Astrocyte of the hippocampus (primary cell): ENCODE results near the gene GARS1.

Experiments
- DNase-seq: peaks from one replicate; pipeline ENCODE4 v3.0.0; 2011; ENCODE audit warnings: low read depth, low spot score

The GARS1 gene

DNA sequence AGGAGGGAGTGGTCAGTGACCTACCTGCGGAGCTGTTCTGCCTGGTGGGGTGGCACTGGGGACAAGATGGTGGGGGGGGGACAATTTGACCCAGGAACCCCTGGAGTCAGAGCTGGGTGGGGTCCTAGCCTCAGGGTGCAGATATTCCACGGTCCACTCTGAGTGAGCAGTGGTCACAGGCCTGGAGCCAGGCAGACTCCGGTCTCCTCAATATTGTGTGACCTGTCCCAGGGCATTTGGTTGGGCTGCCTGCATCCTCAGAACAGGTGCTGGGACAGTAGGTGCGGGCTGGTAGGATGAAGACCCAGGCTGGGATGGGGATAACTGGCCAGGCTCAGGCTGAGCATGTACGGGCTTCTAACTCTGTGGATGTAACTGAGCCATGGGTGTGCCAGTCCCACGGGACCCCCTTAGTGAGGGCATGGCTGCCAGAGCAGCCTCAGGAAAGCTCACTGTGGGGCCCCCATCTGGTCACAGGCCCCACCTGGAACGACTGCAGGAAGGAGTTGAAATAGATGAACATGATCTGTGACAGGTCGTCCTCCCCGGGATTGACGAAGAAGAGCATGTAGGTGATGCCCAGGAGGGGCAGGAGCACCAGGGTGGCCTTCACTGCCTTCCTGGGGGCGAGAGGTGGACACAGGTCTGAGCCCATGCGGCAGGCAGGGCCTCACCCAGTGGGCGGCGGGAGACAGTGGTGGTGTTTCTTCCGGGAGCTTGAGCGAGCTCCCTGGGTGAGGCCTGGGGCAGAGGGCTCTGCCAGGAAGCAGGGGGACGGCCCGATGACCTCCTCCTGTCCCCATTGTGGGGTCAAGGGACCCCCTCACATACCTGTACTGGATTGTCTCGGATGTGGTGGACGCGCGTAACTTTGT, 60.7 kb downstream of the GARS1 start:
- no peak for DNase-seq

GRCh38 chr7:30656006-30656957, 61.6 kb downstream of the GARS1 start:
- no peak for DNase-seq

- no peak for DNase-seq
Observed at GRCh38 chr7:30657131-30657530, 62.5 kb downstream of the GARS1 start.

GRCh38 chr7:30658479-30659074, 63.9 kb downstream of the GARS1 start:
- no peak for DNase-seq

DNA sequence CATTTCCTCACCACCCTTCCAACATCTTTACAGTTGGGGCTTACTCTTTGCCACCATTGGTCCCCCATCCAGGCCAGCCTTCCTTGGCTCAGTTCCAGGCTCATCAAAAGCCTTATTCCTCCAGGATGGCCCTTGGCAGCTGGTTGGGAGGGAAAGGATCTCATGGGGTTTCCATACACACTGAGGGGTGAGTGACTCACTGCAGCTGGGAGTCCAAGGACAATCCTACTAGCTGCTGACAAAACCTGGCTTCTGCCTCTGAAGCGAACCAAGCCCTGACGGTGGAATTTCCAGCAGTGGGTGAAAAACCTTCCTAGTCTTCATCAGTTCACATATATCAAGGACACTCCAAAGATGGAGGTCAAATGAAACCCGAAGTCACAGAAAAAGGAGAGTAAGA, 64.6 kb downstream of the GARS1 start:
- peak; percentile 15 for DNase-seq

DNA sequence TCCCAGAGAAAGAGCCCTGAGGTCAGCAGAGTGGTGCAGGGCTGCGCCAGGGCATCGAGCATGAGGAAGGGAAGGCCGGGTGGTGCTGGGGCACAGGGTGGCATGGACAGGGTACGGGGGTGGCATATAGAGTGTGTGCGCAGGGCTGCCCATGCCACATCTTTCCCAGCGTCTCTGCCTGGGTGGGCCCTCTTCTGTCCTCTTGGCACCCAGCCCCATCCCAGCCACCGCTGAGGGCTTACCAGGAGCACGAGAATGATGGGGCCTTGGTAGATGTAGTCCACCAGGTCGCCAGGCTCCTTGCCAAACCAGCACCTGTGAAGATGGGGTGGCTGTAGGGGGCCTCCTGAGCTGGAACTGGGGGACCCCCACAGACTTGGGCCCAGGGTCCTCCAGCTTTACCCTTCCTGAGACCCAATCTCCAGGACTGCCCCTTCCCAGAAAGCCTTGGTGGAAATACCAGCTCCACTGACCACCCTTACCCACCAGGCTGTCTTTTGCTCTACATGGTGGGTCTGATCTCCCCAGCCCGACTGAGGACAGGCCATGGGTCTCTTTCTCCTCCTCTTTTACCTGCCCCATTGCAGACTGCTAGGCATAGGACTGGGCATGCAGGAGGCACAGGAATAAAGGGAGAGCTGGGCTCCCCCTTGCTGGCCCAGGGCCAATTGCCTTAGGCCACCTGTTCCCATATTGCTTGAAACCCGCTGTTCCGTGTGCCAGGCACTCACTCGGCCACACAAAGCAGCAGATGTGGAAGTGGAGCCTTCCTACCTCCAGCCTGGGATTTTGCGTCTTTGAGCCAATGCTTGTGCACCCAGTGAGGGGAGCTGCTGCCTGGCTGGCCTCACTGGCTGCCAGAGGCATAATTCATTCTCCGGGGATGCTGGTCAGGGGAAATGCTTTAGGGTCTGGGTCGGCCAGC, 65.9 kb downstream of the GARS1 start:
- no peak for DNase-seq

- no peak for DNase-seq
Observed at GRCh38 chr7:30661926-30662325, 67.2 kb downstream of the GARS1 start.

GRCh38 chr7:30662431-30662939, 67.8 kb downstream of the GARS1 start:
- DNase-seq = no peak

- DNase-seq = no peak
Observed at GRCh38 chr7:30663414-30663813, 68.7 kb downstream of the GARS1 start.

DNA sequence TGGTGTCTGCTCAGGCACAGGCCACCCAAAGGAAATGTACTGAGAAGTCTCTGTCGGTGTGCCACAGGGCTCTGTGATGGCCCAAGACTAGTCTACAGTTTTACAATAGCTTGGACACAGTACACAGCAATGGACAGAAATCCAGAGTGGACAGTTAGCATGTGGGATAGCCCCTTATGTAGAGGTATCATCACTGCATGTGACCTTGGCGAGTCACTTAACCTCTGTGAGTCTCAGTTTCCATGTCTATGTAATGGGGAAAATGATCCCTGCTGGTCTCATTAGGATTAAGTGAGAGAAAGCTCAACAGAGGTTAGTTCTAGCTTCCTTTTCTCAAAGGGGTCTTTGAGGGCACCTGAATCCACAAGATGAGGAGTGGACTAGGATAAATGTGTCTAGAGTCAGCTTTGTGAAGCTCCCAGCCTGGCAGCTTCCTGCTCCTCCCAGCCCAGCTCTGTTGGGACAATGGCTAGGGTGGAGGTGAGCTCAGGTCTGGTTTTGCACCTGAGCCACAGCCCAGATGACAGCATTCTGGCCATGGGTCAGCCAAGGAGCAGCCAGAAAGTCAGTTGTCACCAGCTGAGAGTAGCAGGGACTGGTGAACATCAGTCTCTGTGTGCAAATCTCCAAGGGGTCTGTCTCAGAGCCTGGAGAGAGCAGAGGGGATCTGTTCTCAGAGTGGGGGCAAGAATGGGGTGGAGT, 69.7 kb downstream of the GARS1 start:
- no peak for DNase-seq

GRCh38 chr7:30665043-30665442, 70.4 kb downstream of the GARS1 start:
- no peak for DNase-seq

DNA sequence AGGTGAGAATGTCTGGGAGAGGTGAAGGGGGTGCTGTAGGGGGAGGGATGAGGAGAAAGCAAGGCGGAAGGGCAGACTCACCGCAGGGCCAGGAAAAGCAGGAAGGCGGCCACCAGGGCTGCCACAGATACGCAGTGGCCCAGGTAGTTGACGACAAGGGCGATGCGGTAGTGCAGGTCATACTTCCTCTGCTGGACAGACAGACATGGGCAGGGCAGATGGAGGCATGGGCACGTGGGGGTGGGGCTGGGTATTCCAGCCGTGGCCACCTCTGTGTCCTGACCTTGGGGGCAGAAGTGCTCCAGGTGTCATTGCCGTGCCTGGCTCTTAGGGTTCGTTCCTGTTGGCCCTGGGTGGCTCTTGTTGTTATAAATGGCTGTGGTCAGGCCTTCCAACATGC, 70.8 kb downstream of the GARS1 start:
- no peak for DNase-seq

DNA sequence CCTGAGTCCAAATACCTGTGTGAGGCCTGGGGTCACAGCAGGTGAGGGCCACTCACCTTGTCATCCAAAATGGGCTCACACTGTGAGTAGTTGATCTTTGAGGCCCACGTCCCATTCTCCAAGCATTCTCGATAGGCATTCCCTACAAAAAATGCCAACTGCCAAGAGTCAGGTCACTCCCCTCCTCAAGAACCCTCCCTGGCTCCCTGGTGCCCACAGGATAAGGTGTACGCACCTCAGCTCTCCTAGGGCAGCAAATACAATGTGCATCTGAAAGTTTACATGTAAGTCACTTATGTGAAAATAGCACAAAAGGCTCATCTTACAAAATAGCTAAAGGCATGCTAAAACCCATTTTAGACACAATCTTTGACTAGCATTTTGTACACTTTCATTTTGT, 72.5 kb downstream of the GARS1 start:
- no peak for DNase-seq

GRCh38 chr7:30668102-30668501, 73.4 kb downstream of the GARS1 start:
- no peak for DNase-seq

DNA sequence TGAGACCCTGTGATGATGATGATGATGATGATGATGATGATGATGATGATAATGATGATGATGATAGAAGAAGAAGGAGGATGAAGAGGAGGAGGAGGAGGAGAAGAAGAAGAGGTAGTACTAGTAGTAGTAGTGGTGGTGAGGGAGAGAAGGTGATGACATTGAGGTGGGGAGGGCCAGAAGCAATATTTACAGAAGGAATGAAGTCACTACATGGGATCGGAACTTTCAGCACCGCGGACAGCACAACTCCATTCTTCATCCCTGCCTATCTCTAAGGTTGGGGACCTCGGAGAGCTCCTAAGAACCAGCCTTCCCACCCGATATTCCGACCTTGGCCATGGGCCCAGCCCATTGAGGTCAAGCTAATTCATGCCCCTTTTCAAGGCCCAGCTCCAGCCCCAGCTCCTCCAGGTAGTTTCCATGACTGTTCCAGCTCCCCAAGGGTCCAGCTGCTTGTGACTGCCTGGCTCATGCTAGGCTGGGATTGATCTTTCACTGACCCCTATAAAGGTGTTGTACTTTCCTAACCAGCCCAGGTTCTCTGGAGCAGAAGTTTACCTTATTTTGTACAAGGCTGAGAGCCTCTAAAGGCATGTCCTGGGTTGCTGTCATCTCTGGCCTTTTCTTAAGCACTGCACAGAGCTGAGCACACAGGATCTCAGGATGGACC, 77.3 kb downstream of the GARS1 start:
- DNase-seq = peak; percentile 88

- DNase-seq = no peak
Observed at GRCh38 chr7:30674420-30674819, 79.7 kb downstream of the GARS1 start.

DNA sequence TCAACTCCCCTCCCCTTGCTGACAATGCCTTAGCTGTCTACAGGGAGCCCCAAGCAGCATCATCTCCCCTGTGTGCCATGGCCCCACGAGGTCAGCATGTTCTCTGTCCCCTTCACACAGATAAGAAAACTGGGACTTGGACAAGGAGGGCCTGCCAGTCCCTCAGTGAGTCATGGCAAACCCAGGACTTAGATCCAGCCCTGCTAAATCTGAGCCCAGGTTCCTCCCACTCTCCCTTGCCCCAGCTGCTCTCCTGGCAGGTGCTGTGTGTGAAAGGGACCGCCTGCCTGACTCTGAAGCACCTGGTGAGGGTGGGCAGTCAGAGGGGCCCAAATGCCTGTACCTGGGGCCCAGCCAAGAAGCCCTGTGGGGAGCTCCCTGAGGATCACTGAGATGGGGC, 80.2 kb downstream of the GARS1 start:
- DNase-seq = no peak

DNA sequence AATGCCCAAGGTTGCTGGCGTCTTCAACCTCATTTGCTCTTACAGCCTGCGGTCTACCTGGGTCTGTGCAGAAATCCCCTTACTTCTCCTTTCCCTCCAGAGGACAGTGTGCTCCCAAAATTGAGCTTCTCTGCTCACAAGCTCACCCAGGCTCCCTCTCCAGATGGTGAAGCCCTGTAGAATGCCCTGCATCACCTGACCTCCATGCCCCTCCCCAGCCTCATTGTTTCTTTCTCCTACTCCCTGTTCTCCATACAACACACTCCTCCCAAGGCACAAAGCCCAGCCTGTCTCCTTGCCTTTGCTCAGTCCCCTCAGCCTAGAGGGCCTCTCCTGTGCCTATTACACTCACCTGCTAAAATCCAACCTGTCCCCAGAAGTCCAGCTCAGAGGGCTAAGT, 84.1 kb downstream of the GARS1 start:
- DNase-seq = no peak

- no peak for DNase-seq
Observed at GRCh38 chr7:30679664-30680063, 85.0 kb downstream of the GARS1 start.

DNA sequence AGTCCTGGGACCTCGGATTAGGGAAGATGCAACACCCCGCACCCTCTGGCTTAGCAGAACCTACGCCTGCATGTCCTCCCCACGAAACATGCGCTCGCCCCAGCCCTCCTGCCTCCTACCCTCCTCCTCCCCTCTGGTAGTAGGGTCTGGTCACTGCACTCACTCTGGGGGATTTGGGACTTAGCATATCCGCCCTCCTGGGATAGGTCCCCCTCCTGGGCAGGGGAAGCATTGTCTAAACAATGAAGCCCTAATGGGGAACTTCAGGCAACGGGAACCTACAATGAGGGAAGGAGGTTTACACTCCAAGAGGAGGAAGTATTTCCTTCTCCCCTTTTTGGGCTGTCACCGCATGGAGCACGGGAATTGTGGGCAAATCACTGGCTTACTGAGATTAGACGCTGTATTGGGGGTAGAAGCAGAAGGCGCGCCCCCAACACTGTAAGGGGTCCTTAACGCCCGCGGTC, 86.7 kb downstream of the GARS1 start:
- no peak for DNase-seq
